GM18520 (cell line): ENCODE results near the gene VPS45.

Experiments used
- ATAC-seq: cut with Tn5 transposase; IDR thresholded peaks from one replicate; pipeline ENCODE4 v1.9.1; 2021; ENCODE audit not compliant: unreplicated experiment

Gene VPS45

GRCh38 chr1:150155413-150156071, 88.0 kb downstream of the VPS45 start:
- ATAC-seq, result no peak

- ATAC-seq, result no peak
These were observed 89.5 kb downstream of the VPS45 start for GRCh38 chr1:150156868-150157603.

- no peak for ATAC-seq
These were observed 92.0 kb downstream of the VPS45 start for GRCh38 chr1:150159550-150159949.

GRCh38 chr1:150160964-150161621, 93.5 kb downstream of the VPS45 start:
- ATAC-seq, result no peak

GRCh38 chr1:150161747-150162581, 94.4 kb downstream of the VPS45 start:
- ATAC-seq, result no peak

GRCh38 chr1:150162582-150162861, 94.9 kb downstream of the VPS45 start:
- no peak for ATAC-seq

- ATAC-seq, result no peak
These were observed 95.5 kb downstream of the VPS45 start for GRCh38 chr1:150162862-150163706.

- ATAC-seq, result no peak
These were observed 96.6 kb downstream of the VPS45 start for GRCh38 chr1:150164224-150164623.

GRCh38 chr1:150164779-150165178, 97.2 kb downstream of the VPS45 start:
- no peak for ATAC-seq

- ATAC-seq, result no peak
These were observed 98.3 kb downstream of the VPS45 start for GRCh38 chr1:150165622-150166612.

GRCh38 chr1:150168960-150169601, 101.5 kb downstream of the VPS45 start:
- ATAC-seq, result no peak

- no peak for ATAC-seq
These were observed 104.2 kb downstream of the VPS45 start for GRCh38 chr1:150171801-150172200.

GRCh38 chr1:150173141-150173585, 105.6 kb downstream of the VPS45 start:
- ATAC-seq, result no peak

GRCh38 chr1:150176593-150176992, 109.0 kb downstream of the VPS45 start:
- no peak for ATAC-seq

- ATAC-seq, result no peak
These were observed 111.0 kb downstream of the VPS45 start for GRCh38 chr1:150178548-150178947.

- ATAC-seq, result no peak
These were observed 112.3 kb downstream of the VPS45 start for GRCh38 chr1:150179867-150180266.

GRCh38 chr1:150180474-150180873, 112.9 kb downstream of the VPS45 start:
- ATAC-seq, result no peak

- ATAC-seq, result no peak
These were observed 114.7 kb downstream of the VPS45 start for GRCh38 chr1:150182247-150182646.

- ATAC-seq, result no peak
These were observed 115.5 kb downstream of the VPS45 start for GRCh38 chr1:150183061-150183460.
